Activated CD8-positive, alpha-beta memory T cell treated with anti-CD3 and anti-CD28 coated beads for 24 hours (primary cell): ENCODE measurements around the gene ADAMTS18.
A peak's percentile ranks its signal among the peaks of the same experiment; 100 is the strongest.
"Not testable (repeated sequence)": the region's sequence is repeated elsewhere in the genome, so short reads cannot be mapped to it uniquely, and the experiment has no call there.

Experiments used
- DNase-seq: peaks from one replicate; pipeline ENCODE4 v3.0.0-alpha.2; 2020

The ADAMTS18 gene

GRCh38 chr16:77322757-77323156 lies 112.1 kb downstream of the ADAMTS18 start:
- no peak for DNase-seq

DNA sequence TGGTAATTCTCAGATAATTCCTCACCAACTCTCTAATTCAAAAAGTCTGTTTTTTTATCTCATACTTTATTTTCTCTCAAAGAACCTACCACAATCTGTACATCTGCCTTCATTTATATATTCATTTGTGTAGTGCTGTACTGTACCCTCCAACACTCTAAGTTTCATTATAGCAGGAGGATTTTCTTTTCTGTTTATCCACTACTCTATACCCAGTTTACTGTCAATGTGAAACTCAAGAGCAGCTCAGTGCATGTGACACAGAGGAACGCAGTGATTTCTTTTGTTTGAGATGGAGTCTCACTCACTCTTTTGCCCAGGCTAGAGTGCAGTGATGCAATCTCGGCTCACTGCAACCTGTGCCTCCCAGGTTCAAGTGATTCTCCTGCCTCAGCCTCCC lies 117.8 kb downstream of the ADAMTS18 start:
- no peak for DNase-seq

- DNase-seq, result no peak
These were observed 124.0 kb downstream of the ADAMTS18 start for GRCh38 chr16:77310877-77311276.

GRCh38 chr16:77308163-77308561 lies 126.7 kb downstream of the ADAMTS18 start:
- no peak for DNase-seq

- peak; percentile 56 for DNase-seq
These were observed 127.2 kb downstream of the ADAMTS18 start for GRCh38 chr16:77307426-77308162.

- DNase-seq, result no peak
These were observed 128.8 kb downstream of the ADAMTS18 start for GRCh38 chr16:77306075-77306474.

GRCh38 chr16:77304877-77305276 lies 130.0 kb downstream of the ADAMTS18 start:
- DNase-seq, result no peak

DNA sequence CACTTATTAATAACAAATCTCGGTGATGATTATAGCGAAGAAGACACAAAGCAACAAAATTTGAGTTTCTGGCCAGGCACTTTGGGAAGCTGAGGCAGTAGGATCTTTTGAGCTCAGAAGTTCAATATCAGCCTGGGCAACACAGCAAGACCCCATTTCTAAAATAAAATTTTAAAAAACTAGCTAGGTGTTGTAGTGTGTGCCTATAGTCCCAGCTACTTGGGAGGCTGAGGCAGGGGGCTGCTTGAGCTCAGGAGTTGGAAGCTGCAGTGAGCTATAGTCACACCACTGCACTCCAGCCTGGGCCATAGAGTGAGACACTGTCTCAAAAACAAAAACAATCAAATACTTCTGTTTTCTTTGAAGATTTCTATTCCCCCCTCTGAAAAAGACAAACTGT lies 130.7 kb downstream of the ADAMTS18 start:
- no peak for DNase-seq

- DNase-seq, result no peak
These were observed 132.2 kb downstream of the ADAMTS18 start for GRCh38 chr16:77302674-77303073.

- DNase-seq, result no peak
These were observed 132.6 kb downstream of the ADAMTS18 start for GRCh38 chr16:77302249-77302648.

DNA sequence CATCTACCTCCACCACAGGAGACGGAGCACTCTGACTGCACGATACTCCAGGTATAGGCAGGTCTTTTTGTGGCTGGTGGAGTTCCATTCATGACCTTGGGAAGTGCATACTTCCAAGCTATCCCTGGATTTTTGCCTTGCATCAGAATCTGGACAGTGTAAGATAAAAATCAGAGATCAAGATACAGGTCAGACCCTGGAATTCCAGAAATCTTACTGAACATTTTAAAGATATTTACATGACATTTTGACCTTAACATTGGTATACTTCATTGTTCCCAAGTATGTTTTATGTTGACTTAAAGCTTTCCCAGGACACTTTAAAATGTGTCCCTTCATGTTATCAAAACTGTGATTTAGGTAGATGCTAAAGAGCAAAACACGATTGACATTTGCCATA lies 134.6 kb downstream of the ADAMTS18 start:
- DNase-seq, result no peak

GRCh38 chr16:77299395-77299794 lies 135.4 kb downstream of the ADAMTS18 start:
- DNase-seq, result no peak

GRCh38 chr16:77298418-77299360 lies 136.1 kb downstream of the ADAMTS18 start:
- DNase-seq, result no peak

- no peak for DNase-seq
These were observed 136.8 kb downstream of the ADAMTS18 start for GRCh38 chr16:77297996-77298395.

DNA sequence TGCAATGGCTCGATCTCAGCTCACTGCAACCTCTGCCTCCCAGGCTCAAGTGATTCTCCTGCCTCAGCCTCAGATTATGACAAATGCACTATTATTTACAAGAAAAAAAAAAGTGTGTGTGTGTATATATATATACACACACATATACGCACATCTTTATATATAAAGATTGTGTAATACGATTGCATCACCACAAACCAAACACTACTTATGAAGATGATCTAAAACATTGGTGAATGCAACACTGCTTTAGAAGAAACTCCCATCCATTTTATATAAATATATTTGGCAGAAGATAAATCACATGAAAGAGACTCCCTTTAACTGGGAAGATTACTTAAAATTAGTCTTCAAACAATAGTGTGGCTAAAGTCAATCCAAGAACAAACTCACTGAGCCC lies 138.9 kb downstream of the ADAMTS18 start:
- no peak for DNase-seq

- no peak for DNase-seq
These were observed 144.3 kb downstream of the ADAMTS18 start for GRCh38 chr16:77290451-77291115.

DNA sequence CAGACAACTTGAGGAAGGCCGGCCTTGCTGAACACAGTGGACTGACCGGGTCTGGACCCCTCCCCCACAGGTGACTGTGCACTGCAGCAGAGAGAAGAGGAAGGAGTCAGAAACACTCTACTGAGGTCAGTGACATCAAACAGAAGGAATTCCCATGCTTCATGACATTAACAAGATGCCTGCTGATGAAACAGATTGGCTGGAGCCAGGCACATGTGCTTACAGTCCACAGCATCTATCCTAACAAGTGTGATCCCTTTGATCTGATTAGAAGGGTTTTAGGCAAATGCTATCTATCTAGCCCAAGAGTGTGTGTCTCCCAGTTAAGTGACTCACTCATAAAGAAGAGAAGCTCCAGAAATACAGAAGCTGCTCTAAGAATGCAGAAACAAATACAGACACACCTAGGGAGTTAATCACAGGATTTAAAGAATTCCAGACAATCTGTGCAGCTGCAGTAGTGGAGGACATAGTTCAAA lies 145.5 kb downstream of the ADAMTS18 start:
- DNase-seq, result no peak

GRCh38 chr16:77288222-77288621 lies 146.6 kb downstream of the ADAMTS18 start:
- no peak for DNase-seq

DNA sequence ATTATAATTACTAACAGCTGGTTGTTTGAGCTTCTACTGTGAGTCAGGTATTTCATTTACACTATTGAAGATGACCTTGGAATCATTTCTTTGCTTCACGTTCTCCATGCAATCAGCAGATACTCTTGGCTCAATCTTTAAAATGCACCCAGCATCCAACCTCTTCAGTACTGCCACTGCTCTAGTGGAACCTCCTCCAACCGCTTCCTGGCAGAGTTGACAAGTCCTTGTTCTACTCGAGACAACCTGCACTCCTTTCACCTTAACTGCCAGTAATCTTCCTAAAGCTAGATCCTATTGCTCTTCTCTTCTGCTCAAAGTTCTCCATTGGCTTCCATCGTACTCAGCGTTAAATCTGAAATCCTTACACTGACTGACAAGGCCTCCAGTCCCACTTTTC lies 149.2 kb downstream of the ADAMTS18 start:
- DNase-seq, result no peak

- DNase-seq, result no peak
These were observed 152.5 kb downstream of the ADAMTS18 start for GRCh38 chr16:77282345-77282744.

- DNase-seq, result not testable (repeated sequence)
These were observed 155.5 kb downstream of the ADAMTS18 start for GRCh38 chr16:77279316-77279715.

DNA sequence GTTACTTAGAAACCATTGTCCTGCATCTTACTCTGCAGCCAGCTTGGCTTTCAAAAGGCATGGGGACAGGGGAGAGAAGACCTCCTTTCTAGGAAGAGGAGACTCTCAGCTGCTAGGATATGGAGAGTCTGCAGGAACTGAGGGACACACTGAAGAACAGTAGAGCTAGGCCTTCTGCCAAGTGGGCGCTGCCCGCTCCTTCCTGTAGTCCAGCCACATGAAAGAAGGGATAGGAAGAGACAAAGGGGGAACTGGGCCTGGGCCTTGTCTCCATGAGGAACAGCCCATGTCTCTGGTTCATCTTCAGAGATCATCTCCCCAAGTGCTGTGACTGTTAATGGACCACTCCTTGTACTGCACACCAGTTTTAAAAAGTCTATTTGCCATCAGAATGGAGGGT lies 157.3 kb downstream of the ADAMTS18 start:
- DNase-seq, result no peak

DNA sequence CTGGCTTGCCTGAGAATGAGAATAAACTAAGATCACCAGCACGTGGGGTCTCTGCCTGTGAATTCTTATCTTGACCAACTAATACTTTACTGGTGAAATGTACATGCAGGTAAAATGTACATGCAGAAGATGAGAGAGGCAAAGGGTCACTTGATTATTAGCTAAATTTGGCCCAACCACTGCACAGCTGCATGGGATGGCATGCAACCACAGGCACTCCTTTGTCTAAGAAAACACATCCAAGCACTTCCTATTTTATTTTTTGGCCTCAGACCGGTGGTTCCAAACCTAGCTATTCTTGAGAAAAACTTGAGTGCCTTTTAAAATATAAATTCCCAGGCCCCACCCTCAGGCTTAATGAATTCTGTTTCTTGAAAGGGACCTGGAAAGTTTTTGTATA lies 157.7 kb downstream of the ADAMTS18 start:
- DNase-seq, result no peak
